GM21528 (cell line): ENCODE data around the gene FBXW9.
"Not testable (repeated sequence)": the region's sequence is repeated elsewhere in the genome, so short reads cannot be mapped to it uniquely, and the experiment has no call there.

Experiments used
- ATAC-seq: cut with Tn5 transposase; IDR thresholded peaks from one replicate; pipeline ENCODE4 v1.9.1; 2021; ENCODE audit warnings: mild to moderate bottlenecking, moderate library complexity; ENCODE audit not compliant: unreplicated experiment, low FRiP score

FBXW9 gene

GRCh38 chr19:12660980-12661379 is 35.5 kb downstream of the FBXW9 start:
- no peak for ATAC-seq

- ATAC-seq: no peak
Measured at GRCh38 chr19:12657966-12658365, 38.5 kb downstream of the FBXW9 start.

GRCh38 chr19:12656899-12657571 is 39.4 kb downstream of the FBXW9 start:
- ATAC-seq: no peak

- no peak for ATAC-seq
Measured at GRCh38 chr19:12655546-12655945, 40.9 kb downstream of the FBXW9 start.

GRCh38 chr19:12652219-12652618 is 44.2 kb downstream of the FBXW9 start:
- no peak for ATAC-seq

- no peak for ATAC-seq
Measured at GRCh38 chr19:12649941-12650340, 46.5 kb downstream of the FBXW9 start.

GRCh38 chr19:12648088-12648487 is 48.3 kb downstream of the FBXW9 start:
- no peak for ATAC-seq

GRCh38 chr19:12647490-12648071 is 48.9 kb downstream of the FBXW9 start:
- no peak for ATAC-seq

- no peak for ATAC-seq
Measured at GRCh38 chr19:12647047-12647446, 49.4 kb downstream of the FBXW9 start.

- ATAC-seq: no peak
Measured at GRCh38 chr19:12646551-12646950, 49.9 kb downstream of the FBXW9 start.

- not testable (repeated sequence) for ATAC-seq
Measured at GRCh38 chr19:12643716-12644115, 52.7 kb downstream of the FBXW9 start.

GRCh38 chr19:12642506-12642905 is 53.9 kb downstream of the FBXW9 start:
- ATAC-seq: no peak

GRCh38 chr19:12641456-12641855 is 55.0 kb downstream of the FBXW9 start:
- ATAC-seq: no peak

- no peak for ATAC-seq
Measured at GRCh38 chr19:12639901-12640613, 56.4 kb downstream of the FBXW9 start.
